ENCODE results near the gene KLB.

GRCh38 chr4:39375478-39375877 lies 31.3 kb upstream of the KLB start:
- TF ChIP-seq CTCF (IDR thresholded peaks at IDR 0.05 in 2 of 3, conservative IDR thresholded peaks at IDR 0.05 in 1 of 3; ENCODE audit: borderline replicate concordance in 1 of 3, insufficient read depth in 1 of 3, low read depth in 2 of 3, low read length in 2 of 3) (no peak), REST (IDR thresholded peaks at IDR 0.05; ENCODE audit: low read depth) (no peak), ZNF274 (IDR thresholded peaks at IDR 0.05; ENCODE audit: low read depth, low read length) (no peak)

Data from HCT116 (cell line).